B cell (primary cell): ENCODE results near the gene PLA2G2F.

Source experiments
- CTCF ChIP-seq: fragments of 200-600 bp; IDR thresholded peaks from one replicate; pipeline ENCODE4 v1.8.0; 2022; ENCODE audit warnings: antibody characterized with exemption, mild to moderate bottlenecking
- EZH2 ChIP-seq: IDR thresholded peaks from 2 replicates; pipeline ENCODE4 v1.6.1; 2012; ENCODE audit warnings: borderline replicate concordance, low read depth, mild to moderate bottlenecking, moderate library complexity, low read length; ENCODE audit not compliant: insufficient read depth, poor library complexity, severe bottlenecking

- TF ChIP-seq EZH2 (no peak), CTCF (no peak)
These were observed 4.1 kb upstream of the PLA2G2F start for GRCh38 chr1:20134995-20135394.
